HG03571 (cell line): ENCODE measurements around the gene MADD.

Source experiments
- ATAC-seq: cut with Tn5 transposase; IDR thresholded peaks from one replicate; pipeline ENCODE4 v1.9.1; 2021; ENCODE audit not compliant: unreplicated experiment

The MADD gene

DNA sequence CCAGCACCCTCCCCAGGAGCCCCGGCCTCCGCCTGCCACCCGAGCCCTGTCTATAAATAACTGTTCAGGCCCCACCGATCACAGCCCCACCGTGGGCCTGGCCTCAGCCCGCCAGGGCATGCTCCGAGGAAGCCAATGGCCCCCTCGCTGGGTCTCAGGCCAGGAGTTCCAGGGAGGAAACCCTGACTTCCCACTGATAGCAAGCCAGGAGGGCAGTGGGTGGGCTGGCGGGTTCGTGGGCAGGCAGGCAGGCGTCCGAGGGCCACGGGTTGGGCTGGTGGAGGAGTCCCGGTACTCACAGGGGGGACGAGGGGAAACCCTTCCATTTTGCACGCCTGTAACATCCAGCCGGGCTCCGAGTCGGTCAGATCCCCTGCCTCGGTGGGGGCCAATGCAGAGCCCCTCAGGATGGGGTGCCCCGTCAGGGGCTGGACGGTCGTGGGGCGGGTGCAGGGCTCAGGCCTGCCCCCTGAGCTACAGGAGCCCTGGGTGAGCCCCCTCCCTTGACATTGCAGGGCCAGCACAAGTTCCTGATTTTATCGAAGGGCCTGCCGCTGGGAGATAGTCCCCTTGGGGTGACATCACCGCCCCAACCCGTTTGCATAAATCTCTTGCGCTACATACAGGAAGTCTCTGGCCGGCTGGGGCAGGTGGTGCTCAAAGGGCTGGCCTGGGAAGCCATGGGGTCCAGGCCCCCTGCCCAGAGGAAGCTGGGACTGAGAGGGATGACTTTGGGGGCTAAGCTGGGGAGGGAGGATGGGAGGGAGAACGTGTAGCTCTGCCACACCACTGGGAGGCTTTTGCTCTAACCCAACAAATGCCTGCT lies 108.3 kb downstream of the MADD start, which contains the start of gene SPI1:
SPI1 (minus strand) TSS at position 538 of the 826 bp plus-strand sequence; CDS start at position 344, 194 bp downstream.
- peak; percentile 74 for ATAC-seq

DNA sequence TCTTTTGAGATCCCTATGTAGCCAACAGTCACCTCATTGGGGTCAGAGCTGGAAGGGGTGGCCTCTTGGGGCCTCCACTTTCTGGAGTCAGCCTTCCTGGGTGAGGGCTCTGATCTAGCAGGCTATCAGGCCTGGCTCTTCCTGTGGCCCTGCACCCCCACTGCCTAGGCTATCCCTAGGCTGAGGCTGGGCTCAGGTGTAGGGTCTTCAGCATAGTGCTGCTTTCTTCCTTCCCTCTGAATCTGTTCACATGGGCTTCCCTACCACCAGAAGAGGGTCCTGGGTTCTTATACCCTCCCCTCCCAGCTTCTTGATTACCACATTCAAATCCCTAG lies 108.9 kb downstream of the MADD start:
- peak; percentile 2 for ATAC-seq

DNA sequence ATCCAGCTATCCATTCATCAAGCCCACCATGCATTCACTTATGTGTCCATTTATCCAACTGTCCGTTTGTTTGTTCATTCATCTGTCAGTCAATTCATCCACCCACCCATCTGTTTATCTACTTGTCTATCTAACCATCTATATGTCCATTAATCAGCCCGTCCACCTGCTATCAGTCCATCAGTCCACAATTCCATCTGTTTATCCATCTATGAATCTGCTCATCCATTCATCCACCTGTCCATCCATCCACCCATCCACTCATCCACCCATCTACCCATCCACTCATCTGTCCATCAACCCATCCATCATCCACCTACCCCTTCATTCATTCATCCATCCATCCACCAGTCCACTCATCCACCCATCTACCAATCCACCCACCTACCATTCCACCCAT lies 109.4 kb downstream of the MADD start:
- no peak for ATAC-seq
